Mucosa of descending colon (tissue), 3 donors: ENCODE measurements around the gene GFRA1. TPM values are rescaled to one million over a fixed set of nuclear protein-coding genes. Genes with fewer than 3 reads are reported as not detected.

ENCODE experiments used
- ATAC-seq: fragments of 200-7000 bp; cut with Tn5 transposase; one replicate; pipeline ENCODE4 v1.9.1; 2020; ENCODE audit warnings: mild to moderate bottlenecking, moderate library complexity
- DNase-seq, 3 donors: peaks; one replicate each; pipeline ENCODE4 v3.0.0-alpha.2; 2020
- H3K36me3 ChIP-seq: fragments of 200-600 bp; one replicate; pipeline ENCODE4 v1.8.0; 2021; ENCODE audit warnings: low read depth, mild to moderate bottlenecking
- H3K4me1 ChIP-seq: fragments of 200-600 bp; one replicate; pipeline ENCODE4 v1.8.0; 2021; ENCODE audit warnings: low read depth, mild to moderate bottlenecking
- H3K4me3 ChIP-seq: fragments of 200-600 bp; one replicate; pipeline ENCODE4 v1.8.0; 2021; ENCODE audit warnings: mild to moderate bottlenecking
- H3K9me3 ChIP-seq: fragments of 200-600 bp; one replicate; pipeline ENCODE4 v1.8.0; 2021; ENCODE audit warnings: mild to moderate bottlenecking
- intact Hi-C, 2 donors: fragments of 100-400 bp; cut with DNase I in 1 of 2; cut with micrococcal nuclease in 1 of 2; formaldehyde crosslinking; loops; one replicate each; pipeline versions ENCODE4 v1.11.0 to v1.11.1; 2022; cut with DNase I, micrococcal nuclease
- total RNA-seq, 3 donors: library from RNA; stranded (reverse); fragmentation: NEBNext Ultra II Directional in 2 of 3; extraction: Animal tissue kit (Norgen Biotek cat#: 25700) in 2 of 3; gene quantifications; one replicate each; pipeline versions ENCODE4 v1.2.1 to v1.2.4, GENCODE V29; 2021 to 2023
- TF ChIP-seq, protein P1 (sequence below): fragments of 200-600 bp; IDR thresholded peaks from one replicate; pipeline ENCODE4 v1.8.0; 2022; ENCODE audit warnings: antibody characterized with exemption, mild to moderate bottlenecking
- donor health status: DM: no; HTN: no; CAD: no; lungs with moderate emphysema.
- donor health status: DM: no; HTN: no; CAD: no.
- donor health status: DM: no; HTN: yes; CAD: no.

Gene GFRA1
- total RNA-seq, 3 donors from 2014 or later: 2.2 to 32.2 (median 4.1) TPM

DNA sequence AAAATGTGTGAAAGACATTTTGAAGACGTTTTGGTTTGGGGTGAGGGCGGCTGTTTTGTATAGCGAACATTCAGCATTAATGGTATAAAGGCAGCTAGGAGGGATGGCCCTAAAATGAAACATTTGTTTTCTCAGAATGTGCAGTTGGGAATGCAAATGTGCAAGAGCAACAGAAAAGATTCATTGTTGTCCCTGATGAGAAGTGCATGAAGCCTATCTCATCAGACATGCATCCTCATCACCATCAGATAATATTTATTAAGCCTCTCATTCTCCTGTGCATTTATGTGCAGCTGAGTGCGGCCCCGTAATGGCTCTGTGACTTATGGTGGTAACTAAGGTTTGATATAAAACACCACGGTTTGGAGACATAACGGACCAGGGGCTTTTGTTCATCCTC lies 199.5 kb downstream of the GFRA1 start:
- no peaks in the 10 kb centered on the region for H3K36me3 ChIP-seq
- ATAC-seq: no peak
- no peaks in the 10 kb centered on the region for H3K4me1 ChIP-seq
- intact Hi-C loops: no loop called here
- H3K9me3 ChIP-seq: no peaks in the 10 kb centered on the region
- TF ChIP-seq, protein P1, sequence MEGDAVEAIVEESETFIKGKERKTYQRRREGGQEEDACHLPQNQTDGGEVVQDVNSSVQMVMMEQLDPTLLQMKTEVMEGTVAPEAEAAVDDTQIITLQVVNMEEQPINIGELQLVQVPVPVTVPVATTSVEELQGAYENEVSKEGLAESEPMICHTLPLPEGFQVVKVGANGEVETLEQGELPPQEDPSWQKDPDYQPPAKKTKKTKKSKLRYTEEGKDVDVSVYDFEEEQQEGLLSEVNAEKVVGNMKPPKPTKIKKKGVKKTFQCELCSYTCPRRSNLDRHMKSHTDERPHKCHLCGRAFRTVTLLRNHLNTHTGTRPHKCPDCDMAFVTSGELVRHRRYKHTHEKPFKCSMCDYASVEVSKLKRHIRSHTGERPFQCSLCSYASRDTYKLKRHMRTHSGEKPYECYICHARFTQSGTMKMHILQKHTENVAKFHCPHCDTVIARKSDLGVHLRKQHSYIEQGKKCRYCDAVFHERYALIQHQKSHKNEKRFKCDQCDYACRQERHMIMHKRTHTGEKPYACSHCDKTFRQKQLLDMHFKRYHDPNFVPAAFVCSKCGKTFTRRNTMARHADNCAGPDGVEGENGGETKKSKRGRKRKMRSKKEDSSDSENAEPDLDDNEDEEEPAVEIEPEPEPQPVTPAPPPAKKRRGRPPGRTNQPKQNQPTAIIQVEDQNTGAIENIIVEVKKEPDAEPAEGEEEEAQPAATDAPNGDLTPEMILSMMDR: no peak
- H3K4me3 ChIP-seq: no peak overlapping the region
- DNase-seq: no peak

DNA sequence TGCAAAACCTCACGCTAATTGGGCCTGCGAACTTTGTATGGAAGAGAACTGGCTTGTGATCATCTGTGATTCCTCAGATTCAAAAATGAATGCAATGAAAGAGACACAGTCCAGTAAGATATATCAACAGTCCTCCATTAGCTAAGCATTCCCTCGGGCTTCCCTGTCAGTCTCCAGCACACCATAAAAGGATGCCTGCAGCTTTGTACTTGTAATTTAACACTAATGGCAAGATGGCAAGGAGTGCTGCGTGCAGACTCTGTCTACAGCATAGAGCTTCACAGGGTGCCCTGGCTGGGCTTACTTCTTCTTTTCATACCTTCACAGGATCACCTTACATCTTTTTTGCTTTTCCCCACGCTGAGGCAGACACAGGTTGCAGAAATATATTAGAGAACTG lies 200.0 kb downstream of the GFRA1 start:
- TF ChIP-seq, protein P1: no peak
- no peak overlapping the region for H3K4me3 ChIP-seq
- no peaks in the 10 kb centered on the region for H3K36me3 ChIP-seq
- DNase-seq: no peak
- H3K9me3 ChIP-seq: no peaks in the 10 kb centered on the region
- intact Hi-C loops: no loop called here
- ATAC-seq: no peak
- H3K4me1 ChIP-seq: no peaks in the 10 kb centered on the region

DNA sequence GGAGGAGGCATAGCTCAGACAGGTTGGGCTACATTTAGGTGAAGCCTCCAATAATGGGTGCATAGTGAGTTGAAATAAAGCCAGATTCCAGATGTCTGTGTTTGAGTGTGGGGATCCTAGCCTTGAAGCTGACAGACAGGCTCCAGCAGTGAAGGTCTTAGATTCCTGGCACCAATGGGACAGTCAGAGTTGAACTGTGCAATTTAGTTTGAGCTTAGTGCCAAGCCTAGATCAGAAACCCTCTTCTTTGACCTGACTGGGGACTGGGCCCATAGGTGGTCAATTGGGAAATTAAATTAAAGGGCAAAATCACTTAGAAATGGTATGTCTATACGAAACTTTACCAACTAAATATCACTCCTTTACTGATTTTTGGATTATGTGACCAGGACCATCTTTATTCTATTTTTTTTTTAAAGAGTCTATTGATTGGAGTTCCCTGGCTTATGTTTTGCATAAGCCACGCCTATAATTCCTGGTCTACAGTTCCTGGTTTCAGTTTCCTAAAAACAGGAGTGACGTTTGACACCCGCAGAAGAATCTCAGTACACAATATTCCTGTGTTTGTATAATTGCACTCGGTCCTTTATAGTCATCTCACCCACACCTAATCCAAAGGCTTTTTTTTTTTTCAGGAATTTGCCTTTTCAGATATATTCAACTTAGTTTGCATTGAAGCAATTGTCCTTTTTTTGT lies 201.4 kb downstream of the GFRA1 start:
- Histone ChIP-seq H3K4me1 (no peaks in the 10 kb centered on the region), H3K36me3 (no peaks in the 10 kb centered on the region), H3K9me3 (no peaks in the 10 kb centered on the region), H3K4me3 (no peak overlapping the region)
- TF ChIP-seq, protein P1: no peak
- DNase-seq: no peak
- intact Hi-C loops: no loop called here
- no peak for ATAC-seq

DNA sequence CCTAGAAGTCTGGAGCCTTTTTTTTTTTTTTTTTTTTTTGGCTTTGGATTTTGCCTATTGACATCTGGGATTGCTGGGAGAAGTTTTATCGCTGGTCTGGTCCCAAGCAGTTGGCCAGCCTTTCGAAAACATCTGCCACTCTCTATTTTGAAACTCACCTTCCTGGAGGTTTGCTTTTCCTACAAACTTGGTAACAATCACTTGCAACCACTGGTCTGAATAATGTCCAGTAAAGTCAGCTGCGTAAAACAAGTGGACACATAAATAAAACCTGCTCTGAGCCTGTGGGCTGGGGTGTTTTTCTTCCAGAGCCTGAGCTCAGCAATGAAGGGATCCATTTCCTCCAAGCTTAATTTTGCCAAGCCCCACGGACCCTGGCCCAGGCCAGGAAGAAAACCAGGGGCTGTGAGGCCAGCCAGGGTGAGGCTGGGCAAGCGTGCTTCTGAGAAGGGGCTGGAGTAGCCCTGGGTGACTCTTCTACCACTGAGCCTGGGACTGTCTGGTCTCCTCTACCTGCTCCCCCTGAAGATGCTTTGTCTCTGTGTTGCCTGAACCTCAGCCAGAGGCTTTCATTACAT lies 202.2 kb downstream of the GFRA1 start:
- no peak for ATAC-seq
- Histone ChIP-seq H3K4me3 (no peak overlapping the region), H3K9me3 (no peaks in the 10 kb centered on the region), H3K36me3 (no peaks in the 10 kb centered on the region), H3K4me1 (no peaks in the 10 kb centered on the region)
- TF ChIP-seq, protein P1: no peak
- no peak for DNase-seq
- intact Hi-C loops: no loop called here

DNA sequence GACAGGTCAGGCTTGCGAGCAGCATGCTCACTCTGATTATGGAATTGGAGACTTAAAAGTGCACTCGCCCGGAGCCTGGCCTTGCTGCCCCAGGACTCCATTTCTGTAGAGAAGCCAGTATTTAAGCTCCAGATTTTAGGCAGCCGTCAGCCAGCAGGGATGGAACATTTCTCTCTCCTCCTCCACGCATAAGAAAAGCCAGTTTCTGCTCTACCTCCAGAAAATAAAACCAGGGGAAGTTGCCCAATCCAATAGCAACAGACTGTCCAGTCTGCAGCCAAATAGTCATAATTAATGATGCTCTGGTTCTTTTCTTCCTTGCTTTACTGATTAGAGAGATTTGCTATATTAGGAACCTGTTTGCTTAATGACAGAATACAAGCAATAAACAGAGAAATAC lies 203.2 kb downstream of the GFRA1 start:
- H3K9me3 ChIP-seq: no peaks in the 10 kb centered on the region
- ATAC-seq: no peak

More for the DNA sequence above, 203.2 kb downstream of the GFRA1 start:
- Histone ChIP-seq H3K4me1 (no peaks in the 10 kb centered on the region), H3K4me3 (no peak overlapping the region), H3K36me3 (no peaks in the 10 kb centered on the region)
- DNase-seq: no peak
- TF ChIP-seq, protein P1: no peak
- intact Hi-C loops: no loop called here
